Omental fat pad (tissue), 4 donors: ENCODE measurements around the gene FAR2. TPM values are rescaled to one million over a fixed set of nuclear protein-coding genes. Genes with fewer than 3 reads are reported as not detected.

Source experiments
- ATAC-seq: fragments of 150-250 bp; one replicate; pipeline ENCODE4 v1.9.1; 2016; ENCODE audit warnings: mild to moderate bottlenecking, moderate library complexity; ENCODE audit not compliant: low FRiP score
- DNase-seq: peaks from one replicate; pipeline ENCODE4 v3.0.0-alpha.2; 2019; ENCODE audit warnings: low spot score
- total RNA-seq, 4 donors: library from RNA; depleted of rRNA; stranded (reverse); fragments of >200 nt; gene quantifications; one replicate each; pipeline ENCODE4 v1.1.0, GENCODE V29; 2016
- TF ChIP-seq, protein P1 (sequence below), 3 donors: fragments of 450-650 bp; IDR thresholded peaks; one replicate each; pipeline ENCODE4 v1.5.1; 2016 to 2017; ENCODE audit warnings: antibody characterized with exemption in 3 of 3, mild to moderate bottlenecking in 3 of 3, moderate library complexity in 2 of 3

FAR2 gene
- total RNA-seq, 4 donors from 2014 or later: 4.5 to 25.4 (median 18.7) TPM

DNA sequence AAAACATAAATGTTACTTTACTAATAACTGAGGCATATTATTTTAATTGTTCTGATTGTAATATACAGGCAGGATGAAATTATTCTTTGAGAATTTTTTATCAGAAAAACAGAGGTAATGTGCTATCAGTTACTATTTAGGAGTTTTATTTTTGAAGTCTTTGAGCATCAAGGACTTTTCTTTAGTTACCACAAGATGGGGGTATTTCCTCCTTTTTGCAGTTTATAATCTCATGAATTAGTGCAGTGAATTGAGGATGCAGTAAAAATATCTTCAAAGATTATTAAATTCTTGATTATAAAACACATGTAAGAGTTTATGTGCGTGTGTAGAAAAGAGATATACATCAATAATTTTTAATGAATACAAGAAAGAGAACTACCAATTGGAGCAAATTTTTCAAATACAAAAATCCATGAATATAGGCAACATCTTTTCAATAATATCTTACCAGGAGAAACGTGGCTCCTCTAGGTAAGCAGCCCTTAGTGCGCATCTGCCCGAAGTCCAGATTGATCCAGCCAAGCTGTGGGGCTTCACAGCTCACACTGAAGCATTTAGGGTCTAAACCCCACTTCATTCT, 160.3 kb downstream of the FAR2 start:
- ATAC-seq (no peak), DNase-seq (no peak)
- TF ChIP-seq, protein P1, sequence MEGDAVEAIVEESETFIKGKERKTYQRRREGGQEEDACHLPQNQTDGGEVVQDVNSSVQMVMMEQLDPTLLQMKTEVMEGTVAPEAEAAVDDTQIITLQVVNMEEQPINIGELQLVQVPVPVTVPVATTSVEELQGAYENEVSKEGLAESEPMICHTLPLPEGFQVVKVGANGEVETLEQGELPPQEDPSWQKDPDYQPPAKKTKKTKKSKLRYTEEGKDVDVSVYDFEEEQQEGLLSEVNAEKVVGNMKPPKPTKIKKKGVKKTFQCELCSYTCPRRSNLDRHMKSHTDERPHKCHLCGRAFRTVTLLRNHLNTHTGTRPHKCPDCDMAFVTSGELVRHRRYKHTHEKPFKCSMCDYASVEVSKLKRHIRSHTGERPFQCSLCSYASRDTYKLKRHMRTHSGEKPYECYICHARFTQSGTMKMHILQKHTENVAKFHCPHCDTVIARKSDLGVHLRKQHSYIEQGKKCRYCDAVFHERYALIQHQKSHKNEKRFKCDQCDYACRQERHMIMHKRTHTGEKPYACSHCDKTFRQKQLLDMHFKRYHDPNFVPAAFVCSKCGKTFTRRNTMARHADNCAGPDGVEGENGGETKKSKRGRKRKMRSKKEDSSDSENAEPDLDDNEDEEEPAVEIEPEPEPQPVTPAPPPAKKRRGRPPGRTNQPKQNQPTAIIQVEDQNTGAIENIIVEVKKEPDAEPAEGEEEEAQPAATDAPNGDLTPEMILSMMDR (IDR thresholded peaks at IDR 0.05): no peak

DNA sequence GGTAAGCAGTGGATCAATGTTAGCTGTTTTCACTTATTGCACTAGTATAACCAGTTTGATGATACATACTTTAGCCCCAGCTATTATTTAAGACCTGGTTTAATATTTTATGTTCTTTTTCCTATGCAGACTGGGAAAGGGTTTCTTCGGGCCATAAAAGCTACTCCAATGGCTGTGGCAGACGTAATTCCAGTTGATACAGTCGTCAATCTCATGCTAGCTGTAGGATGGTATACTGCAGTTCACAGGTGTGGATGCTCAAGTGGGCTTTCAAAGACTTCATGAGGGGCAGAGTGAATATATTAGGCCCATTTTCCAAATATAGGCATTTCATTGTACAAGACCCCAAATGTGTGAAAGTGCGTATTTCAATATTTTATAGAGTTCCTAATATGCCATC, 161.8 kb downstream of the FAR2 start:
- TF ChIP-seq, protein P1 (IDR thresholded peaks at IDR 0.05): no peak
- DNase-seq: no peak
- ATAC-seq: no peak

DNA sequence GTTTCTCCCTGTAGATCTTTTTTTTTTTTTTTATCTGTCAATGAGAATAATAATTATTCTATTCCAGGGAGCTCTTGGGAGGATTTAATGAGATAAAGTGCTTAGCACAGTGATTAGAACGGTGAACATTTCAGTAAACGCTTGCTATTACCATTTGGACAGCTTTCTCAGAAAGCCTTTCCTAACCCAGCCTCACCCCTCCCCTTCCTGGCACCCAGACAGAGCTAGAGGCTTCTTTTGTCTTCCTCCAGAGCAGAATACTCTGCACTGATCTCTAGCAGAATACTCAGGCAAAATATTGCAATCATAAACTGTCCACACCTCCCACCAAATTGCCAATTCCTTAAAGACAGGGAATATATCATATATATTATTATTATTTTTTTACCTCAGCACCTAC, 165.3 kb downstream of the FAR2 start:
- DNase-seq: no peak
- no peak for ATAC-seq
- TF ChIP-seq, protein P1 (IDR thresholded peaks at IDR 0.05): no peak

DNA sequence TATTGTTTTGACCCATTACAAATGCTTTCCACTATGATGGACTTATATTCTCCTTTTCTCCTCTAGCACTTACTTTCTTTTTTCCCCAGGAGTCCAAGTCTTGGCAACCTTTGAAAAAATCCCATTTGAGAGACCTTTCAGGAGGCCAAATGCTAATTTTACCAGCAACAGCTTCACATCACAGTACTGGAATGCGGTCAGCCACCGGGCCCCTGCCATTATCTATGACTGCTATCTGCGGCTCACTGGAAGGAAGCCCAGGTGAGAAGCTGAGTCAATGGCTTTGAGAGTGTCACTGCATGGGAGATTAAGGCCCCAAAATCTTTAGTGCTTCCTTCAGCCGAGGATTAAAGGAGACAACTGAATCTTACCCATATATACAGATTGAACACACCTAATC, 167.7 kb downstream of the FAR2 start:
- TF ChIP-seq, protein P1 (IDR thresholded peaks at IDR 0.05): no peak
- ATAC-seq (no peak), DNase-seq (no peak)

DNA sequence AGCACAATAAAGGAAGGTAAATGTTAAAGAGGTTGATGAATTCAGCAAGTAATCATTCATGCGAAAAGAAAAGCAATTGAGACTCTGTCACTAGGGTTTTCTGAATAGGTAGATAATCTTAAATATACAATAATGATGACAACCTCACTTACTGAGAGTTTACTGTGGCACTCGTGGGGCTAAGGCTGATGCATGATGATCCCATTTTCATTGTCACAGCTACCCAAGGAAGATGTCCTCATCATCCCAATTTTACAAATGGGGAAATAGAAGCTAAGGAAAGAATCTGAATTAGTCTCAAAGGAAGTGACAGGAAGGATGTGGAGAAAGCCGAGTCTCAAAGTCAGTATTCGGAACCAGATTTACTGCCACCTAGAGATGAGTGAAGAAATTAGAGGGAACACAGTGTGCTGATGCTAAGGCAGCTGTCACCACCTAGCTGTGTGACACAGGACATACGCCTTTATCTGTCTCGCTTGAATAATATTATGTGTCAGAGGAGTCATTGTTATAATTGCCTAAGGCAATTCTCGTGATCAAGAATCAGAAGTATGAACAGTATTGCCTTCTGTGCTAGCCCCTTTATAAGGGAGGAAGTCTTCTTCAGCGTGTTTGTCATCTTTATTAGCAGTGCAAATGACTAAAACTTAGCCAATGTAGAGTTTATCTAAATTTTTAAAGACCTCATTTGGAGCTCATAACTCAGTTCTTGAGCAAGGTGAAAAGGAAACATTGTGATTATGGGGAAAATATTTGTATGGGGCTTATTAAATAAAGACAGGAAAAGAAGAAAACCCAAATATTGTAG, 168.7 kb downstream of the FAR2 start:
- ATAC-seq (peak; percentile 59), DNase-seq (no peak)
- TF ChIP-seq, protein P1 (IDR thresholded peaks at IDR 0.05): no peak

DNA sequence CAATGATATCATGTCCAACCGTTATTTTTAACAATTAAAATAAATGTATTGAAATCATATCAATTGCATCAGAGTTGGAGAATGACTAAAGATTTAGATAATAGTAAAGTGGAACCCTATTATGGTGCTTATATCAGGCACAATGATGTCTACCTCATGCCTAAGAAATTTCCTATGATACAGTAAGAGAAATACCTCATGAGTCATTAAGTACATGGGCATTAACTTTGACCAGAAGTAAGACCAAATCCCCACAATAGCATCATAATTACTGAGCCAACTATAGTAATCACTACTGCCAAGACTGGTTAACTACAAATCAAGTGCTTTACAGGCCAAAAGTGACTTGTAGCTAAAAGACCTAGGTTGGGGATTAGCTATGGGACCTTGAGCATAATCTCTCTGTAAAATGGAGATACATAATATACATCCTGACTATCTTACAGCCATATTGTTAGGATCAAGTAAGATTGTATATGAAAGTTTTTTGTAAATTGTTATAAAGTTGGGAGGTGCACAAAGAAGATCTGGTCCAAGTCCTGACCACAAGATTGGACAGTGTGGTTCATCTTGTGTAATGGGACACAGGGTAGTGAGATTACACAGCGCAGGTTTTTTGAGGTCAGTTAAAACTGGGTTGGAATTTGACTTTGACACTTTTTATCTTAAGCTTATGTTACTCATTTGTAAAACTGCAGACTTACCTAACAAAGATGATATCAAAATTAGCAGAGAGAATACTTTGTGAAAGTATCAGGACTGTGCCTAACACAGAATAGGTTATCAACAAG, 171.4 kb downstream of the FAR2 start:
- TF ChIP-seq, protein P1 (IDR thresholded peaks at IDR 0.05): no peak
- ATAC-seq: no peak
- DNase-seq: no peak
